Inferior parietal cortex (tissue), 1 donor: ENCODE data around the gene SUPT3H.

ENCODE experiments used
- DNase-seq: peaks from one replicate; pipeline ENCODE4 v3.0.0-alpha.2; 2016; ENCODE audit errors: extremely low spot score

Gene SUPT3H

DNA sequence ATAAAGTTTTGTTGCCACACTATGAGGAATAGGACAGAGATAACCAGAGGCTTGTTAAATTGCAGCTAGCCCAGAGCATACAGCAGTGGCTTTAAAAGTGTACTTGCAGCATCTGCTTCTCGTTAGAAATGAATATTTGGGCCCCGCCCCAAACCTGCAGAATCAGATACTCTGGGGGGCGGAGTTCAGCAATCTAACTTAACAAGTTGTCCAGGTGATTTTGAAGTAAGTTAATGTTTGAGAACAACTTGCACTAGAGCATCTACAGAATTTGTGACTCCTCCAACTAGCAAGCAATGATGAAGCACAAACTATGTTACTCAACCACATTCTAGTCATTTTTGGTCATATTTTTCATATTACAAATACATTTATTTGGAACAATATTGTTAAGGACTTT lies 10.6 kb upstream of the SUPT3H start:
- no peak for DNase-seq

DNA sequence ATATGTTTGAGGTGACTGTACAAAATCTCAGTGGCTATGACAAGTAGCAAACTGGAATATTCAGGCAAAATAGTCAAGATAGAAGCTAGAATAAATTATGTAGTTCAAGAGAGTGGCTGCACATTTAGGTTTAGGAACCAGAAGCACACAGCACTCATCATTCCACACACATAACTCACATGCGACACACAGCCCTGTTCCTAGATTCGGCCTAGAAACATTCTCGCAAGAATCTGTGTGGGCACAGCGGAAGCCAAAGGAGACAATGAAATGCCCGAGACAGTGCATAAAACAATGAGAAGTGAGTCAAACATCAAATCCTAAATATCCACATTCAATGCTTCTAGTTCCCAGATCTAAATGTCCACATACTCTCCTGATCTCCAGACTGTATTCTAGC lies 9.5 kb upstream of the SUPT3H start:
- DNase-seq = no peak

DNA sequence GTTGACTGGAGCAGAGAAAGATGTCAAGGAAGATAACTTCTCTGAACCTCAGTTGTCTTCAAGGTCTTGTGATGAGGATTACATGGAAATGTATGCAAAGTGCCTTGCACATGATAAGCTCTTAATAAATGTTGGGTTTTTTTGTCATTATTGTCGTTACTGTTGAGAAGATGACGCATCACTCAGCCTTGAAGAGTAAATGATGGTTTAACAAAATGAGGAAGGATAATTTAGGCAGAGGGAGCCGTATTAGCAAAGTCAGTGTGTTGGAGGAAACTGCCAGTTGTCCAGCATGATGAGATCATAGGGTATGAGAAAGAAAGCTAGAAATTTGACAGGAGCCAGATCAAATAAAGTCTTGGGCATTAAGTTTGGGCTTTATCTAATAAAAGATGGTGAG lies 8.8 kb upstream of the SUPT3H start:
- DNase-seq = no peak

DNA sequence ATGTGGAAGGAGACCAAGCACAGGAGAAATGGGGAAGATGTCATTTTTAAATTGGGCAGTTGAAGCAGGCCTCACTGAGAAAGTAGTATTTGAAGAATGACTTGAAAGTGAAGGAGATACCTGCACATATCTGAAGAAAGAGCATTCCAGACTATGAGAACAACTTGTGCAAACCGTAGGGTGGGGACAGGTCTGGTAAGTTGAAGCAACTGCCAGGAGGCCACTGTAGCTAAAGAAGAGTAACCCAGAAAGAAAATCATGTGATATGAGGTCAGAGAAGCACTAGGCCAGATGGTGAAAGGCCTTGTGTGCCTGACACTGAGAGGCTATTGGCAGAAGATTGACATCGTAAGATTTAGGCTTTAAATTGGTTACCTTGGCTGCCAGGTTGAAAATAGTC lies 4.7 kb upstream of the SUPT3H start:
- no peak for DNase-seq

DNA sequence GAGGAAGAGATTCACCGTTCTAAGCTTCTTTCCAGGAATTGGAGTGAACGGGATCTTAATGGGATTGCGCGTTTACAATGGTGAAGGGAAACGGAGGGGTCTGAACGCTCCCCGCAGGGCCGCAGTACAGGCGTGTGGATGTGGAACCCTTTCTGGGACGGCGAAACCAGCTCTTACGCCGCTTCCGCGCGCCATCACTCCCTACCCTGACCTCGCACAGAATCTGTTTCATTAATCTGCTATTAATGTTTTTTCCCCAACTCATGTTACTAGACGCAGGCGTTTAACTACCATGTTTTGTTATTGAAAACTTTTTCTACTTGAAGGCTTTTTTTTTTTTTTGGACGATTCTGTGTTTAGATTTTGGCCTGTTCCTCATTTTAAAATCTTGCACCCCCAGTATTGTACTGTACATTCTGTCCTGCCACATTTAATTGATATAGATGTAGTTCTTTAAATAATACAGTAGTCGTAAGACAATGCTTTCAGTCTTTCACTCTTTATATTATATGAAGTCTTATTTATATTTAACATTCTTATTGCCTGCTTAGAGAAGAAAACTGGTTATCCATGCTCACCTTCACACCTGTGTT lies 696 bp upstream of the SUPT3H start:
- DNase-seq = no peak

DNA sequence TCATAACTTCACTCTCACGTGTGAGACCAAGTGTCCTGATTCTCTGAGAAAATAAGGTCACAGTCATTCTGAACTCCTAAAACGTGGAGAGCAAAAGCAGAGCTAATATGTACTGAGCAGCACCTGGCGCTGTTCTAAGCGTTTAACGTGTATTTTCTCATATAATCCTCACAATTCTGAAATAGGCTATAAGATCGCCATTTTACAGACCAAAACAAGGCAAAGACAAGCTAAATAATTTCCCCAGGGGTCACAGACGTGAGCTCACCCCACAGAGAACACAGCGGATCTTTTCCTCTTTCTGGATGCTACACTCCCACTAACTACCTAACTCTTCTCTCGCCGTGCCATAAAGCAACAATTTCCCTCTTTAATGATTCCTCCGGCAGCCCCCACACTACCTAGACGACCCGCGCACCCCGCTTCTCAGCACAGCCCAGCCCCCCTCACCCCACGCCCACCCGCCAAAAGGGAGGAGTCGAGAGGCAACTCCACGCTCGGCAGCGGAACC lies 636 bp downstream of the SUPT3H start:
- DNase-seq = peak; percentile 53

DNA sequence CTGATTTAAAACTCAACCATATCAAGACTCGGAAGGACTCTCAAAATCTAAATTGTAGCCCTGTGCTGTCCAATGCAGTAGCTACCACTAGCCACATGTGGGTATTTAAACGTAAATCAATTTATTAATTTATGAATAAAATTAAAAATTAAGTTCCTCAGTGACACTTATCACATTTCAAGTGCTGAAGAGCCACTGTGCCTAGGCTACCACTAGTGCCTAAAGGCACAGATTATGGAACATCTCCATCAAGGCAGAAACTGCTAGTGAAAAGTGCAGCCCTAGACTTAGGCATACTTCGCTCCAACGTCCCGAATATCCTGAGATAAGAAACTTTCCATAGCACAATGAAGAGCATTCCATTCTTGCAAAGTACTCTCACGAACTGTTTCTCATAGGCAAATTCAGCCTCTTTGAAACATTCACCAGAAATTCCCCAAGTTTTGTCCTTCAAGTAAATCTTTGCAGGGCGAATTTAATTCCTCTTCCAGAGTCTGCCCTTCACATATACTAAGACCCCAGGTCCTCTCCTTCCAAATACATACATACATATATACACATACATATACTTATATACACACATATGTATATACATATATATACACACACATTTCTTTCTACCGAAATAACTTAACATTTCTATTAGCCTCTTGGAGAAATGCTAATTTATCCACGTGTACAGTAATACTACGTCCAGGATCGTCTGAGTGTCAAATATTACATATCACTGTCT lies 1.3 kb downstream of the SUPT3H start:
- DNase-seq = peak; percentile 38

DNA sequence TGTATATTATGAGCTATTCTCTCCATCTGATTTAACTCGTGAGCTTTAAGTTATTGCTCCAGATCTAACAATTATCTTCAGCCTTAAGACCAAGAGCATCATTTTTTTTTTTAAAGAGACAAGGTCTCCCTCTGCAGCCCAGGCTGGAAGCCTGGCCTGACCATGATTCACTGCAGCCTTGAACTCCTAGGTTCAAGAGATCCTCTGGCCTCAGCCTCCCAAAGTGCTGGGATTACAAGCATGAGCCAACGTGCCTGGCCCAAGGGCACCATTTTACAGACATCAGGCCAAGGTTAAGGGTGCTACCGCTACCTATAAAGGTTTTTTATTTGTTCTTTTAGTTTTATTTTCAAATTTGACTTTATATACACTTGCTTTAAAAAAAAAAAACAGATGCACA lies 2.3 kb downstream of the SUPT3H start:
- DNase-seq = no peak

DNA sequence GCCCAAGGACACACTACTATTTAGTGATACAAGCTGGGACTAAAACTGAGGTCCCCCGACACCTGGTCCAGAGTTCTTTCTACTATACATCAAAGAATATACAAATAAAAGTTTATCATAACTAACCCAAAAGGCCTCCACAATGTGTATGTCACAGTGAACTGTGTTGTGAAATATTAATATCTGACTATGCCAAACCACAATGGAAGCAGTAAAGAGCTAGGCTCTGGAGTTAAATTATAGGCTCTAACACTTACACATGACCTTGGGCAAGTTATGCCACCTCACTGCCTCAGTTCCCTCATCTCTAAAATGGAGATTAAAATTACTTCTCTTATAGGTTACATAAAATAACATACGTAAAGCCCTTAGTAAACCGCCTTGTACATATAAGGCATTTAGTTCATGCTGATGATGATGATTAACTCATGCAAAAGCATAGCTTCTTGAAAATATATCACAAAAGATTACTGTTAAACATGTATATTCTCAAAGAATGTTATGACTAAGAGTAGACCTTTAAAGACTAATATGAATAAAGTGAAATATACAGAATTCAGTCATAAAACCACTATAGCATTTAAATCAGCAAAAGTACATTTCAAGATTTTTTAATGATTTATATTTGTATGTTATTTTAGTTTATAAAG lies 5.7 kb downstream of the SUPT3H start:
- DNase-seq = no peak

DNA sequence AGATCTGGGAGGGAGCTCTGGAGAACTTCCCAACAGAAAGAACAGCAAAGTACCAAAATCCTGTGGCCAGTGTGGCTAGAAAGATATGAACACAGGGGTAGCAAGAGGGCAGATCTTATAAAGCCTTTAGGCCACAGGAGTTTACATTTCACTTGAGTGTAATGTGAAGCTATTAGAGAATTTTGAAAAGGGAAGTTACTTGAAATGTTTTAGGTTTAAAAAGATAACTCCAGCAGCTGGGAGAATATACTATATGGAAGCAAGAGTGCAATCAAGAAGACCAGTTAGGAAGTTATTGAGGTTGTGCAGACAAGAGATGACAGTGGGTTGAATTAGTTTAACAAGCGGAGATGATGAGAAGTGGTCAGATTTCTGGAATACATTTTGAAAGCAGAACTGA lies 7.9 kb downstream of the SUPT3H start:
- DNase-seq = no peak

DNA sequence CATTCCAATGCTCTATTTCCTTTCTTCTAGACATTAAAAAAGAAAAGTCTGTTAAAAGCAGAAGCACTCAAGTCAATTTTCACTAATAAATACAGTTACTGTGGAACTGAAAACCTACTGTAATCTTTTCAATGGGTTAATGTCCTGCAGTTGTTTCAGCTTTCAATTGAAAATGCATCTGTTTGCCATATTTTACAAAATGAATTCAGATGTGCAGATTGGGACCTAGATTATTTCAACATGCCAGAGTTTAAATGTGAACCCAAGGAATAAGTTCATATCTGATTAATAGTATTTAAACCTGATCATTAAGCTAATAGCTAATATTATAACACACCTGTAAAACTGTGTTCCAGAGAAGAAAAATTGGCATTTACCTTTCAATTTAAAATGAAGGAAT lies 9.7 kb downstream of the SUPT3H start:
- no peak for DNase-seq

DNA sequence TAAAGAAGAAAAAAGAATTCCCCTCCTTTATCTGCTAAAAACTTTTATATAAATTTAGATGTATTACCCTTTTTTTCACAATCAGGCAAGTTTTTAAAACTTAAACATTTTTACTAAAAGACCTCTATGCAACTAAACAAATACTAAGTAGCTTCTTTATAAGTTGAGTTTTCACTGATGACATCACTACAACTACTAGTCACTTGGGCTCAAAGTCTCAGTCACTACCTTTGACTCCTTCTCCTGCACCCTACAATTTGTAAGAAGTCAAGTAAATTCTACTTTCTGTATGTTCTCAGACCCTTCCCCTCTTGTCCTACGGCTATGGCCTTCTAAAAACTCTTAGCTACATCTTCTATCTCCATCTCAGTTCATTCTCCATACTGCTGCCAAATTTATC lies 11.2 kb downstream of the SUPT3H start:
- DNase-seq = no peak

DNA sequence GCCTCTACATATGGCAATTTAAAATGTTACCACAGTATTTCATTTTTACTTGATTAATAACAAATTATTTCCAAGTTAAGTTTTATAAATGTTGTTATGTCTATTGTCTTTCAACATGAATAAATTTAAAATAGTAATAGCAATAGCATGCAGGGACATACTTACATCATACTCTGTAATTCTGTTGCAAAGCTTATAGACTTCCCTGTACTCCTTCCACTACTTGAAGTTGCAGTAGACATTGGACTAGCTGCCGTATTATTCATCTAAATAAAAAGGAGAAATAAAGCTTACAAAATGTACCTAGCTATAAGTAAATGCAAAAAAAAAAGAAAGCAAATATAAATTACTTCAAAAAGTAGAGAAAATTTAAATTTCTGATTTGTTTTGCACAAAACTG lies 12.7 kb downstream of the SUPT3H start:
- no peak for DNase-seq

DNA sequence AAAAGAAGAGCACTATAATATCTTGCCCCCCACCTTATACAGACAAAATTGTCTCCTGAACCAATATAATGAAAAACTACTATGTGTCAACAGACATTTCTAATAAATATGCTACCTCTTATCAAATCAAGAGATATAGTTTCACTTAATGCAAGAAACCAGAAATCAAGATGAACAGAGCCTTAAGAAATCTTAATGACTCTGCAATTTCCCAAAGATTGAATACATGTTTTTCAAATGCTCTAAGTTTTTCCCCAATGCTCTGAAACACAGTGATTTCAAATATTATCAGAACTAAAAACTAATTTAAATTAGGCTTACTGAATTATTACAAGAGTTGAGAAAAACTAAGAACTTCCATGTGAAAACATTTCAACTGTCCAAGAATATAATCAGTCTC lies 13.3 kb downstream of the SUPT3H start:
- DNase-seq = no peak

DNA sequence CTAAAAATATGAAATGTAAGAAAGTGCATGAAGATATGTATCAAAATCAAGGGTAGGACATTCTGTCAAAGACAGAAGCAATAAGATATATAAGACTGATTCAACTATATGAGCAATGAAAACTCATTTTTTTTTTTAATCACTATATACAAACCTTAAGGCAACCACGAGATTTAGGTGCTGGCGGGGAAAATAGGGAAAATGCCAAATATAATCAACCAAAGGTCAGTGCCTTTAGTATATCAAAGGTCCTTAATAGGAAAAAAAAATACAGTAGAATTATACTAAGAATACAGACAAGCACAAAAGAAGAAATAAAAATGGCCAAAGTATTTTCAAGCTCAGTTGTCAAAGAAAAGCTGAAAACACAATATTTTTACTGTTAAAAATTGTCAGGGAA lies 24.1 kb downstream of the SUPT3H start:
- no peak for DNase-seq

DNA sequence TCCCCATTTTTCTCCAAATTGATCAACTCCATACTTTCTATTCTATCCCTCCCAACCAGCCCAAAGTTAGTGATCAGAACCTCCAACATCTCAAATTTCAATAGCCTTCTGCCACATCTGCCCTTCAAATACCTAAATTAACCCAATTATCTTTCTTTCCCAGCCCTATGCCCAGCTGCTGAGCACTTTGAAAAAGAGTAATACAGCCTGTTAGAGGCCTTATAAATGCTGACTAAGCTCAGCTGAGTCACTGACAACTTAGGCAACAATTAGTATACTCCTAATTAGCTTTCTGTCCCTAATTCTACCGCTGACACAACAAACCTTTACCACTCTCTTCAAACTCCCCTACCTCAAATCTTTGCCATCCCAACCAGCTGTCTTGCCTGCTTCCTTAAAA lies 26.1 kb downstream of the SUPT3H start:
- no peak for DNase-seq

DNA sequence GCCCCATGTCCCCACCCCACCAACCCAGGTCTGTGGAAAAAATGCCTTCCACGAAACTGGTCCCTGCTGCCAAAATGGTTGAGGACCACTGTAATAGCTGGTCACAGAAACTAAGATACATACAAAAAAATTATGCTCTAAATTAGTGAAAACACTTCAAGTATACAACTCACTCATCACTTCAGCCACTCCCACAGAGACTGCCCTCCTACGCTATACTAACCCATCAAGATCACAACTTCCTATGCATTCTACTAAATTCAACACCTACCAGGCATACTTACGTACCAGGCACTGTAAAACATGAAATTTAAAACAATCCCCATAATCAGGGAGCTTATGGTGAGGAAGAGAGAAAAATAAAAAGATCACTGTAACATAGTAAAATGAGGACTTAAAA lies 26.7 kb downstream of the SUPT3H start:
- no peak for DNase-seq

DNA sequence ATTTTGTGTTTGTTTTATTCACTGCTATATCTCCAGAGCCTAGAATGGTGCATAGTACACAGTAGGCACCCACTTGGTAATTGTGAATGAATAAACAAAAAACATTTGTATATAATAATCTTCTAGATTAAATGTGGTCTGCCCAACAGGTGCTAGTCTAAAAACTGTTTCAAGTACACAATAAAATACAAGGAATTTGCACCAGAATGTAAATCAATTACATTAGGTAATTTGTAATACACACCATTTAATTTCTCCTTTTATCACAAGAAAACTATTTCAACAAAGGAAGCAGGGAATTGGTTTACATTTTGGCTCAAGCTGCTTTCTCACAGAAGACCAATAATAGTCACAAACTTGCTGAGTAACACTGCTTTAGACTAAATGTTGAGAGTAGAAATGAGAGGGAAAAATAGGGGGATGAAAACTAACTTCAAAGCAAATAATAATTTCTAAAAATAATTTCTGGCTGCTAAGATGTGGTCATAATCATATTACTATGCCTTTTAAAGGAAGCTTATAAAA lies 27.5 kb downstream of the SUPT3H start:
- DNase-seq = no peak

DNA sequence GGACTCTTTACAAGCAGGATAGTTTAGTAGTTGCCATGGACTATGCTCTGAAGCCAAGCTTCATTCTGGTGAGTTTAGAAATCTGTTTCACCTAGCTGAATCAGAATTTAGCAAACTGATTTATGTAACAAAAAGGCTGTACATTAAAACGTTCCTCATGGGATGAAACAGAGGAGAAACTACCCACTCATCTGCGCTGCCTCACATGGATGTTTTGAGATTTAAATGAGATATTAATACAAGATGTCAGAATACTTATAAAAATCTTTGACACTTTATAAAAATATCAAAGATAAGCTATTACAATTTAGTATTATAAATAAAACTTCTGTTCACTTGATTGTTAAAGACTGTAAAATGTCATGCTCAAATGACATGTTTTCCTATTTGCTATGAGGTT lies 32.8 kb downstream of the SUPT3H start:
- no peak for DNase-seq

DNA sequence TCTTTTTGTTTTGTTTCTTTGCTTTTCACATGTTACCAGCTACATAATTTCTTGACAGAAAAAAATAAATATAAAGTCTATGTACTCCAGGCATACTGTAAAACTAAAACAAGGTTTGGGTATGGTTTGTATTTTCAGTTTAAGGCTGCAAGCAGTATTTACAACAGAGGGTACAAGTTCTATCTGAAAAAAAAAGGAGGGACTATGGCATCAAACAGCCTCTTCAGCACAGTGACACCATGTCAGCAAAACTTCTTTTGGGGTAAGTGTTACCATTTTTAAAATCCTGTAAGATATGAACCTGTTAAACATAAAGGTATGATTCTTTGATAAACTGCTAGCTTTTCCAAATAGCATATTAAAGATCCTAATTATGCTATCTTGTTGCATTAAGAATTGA lies 49.2 kb downstream of the SUPT3H start:
- DNase-seq = no peak

DNA sequence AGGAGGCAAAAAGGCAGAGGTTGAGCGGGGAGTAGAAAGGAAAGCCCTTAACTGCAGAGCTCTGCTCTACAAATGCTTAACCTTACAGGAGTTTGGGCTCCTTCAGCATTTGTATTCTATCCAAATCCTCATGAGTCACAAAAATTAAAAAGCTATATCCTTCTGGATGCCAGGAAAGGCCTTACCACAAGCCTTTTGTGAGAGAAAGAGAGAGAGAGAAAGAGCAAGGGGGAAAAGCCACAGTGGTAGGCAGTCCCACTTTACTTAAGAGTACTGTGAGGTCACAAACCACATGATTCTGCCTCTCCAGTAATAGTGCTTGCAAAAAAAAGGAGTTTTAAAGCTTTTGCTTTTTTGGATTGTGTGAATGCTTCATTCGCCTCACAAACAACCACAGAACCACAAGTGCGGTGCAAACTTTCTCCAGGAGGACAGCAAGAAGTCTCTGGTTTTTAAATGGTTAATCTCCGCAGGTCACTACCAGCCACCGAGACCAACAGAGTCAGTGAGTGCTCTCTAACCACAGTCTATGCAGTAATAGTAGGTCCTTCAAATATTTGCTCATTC lies 49.7 kb downstream of the SUPT3H start, which contains the start of gene RUNX2:
Gene RUNX2 (plus strand): TSS at position 375 of the 567 bp plus-strand sequence. CDS start 397 bp downstream, outside the sequence.
- no peak for DNase-seq

DNA sequence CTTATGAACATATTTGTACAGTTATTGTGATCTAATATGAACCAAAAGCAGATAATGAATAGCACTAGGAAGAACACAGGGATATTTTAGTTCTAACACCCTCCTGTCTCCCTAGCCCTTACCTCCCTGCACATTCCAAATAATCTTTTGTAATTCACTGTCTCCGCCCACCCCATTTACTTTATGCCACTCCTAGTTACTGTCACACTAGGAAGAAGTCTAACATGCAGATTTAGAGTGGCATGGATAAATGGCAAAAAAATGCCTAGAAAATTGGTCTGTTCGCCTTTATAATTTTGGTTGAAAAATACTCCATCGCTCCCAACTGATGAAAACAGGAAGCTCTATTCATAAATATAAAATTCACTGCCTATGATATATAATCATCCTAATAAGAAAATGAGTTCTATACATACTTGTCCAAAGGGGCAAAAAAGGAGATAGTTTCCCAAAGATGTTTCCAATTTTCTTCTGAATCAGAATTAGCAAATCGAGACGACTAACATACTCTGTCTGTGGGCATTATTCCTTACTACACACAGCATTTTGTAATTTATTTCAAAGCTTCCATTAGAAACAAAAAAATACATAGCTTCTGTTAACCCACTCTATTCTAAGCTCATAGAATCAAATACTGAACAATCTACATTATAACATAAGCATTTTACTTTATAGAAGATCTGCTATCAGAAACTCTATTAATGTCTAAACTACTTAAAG lies 50.9 kb downstream of the SUPT3H start:
- DNase-seq = no peak
